GM19467 (cell line): Measurements from ENCODE around the gene XRCC5.
"Not testable (repeated sequence)": the region's sequence is repeated elsewhere in the genome, so short reads cannot be mapped to it uniquely, and the experiment has no call there.

ENCODE experiments used
- ATAC-seq: cut with Tn5 transposase; IDR thresholded peaks from one replicate; pipeline ENCODE4 v1.9.1; 2021; ENCODE audit warnings: mild to moderate bottlenecking, moderate library complexity; ENCODE audit not compliant: unreplicated experiment

Gene XRCC5

DNA sequence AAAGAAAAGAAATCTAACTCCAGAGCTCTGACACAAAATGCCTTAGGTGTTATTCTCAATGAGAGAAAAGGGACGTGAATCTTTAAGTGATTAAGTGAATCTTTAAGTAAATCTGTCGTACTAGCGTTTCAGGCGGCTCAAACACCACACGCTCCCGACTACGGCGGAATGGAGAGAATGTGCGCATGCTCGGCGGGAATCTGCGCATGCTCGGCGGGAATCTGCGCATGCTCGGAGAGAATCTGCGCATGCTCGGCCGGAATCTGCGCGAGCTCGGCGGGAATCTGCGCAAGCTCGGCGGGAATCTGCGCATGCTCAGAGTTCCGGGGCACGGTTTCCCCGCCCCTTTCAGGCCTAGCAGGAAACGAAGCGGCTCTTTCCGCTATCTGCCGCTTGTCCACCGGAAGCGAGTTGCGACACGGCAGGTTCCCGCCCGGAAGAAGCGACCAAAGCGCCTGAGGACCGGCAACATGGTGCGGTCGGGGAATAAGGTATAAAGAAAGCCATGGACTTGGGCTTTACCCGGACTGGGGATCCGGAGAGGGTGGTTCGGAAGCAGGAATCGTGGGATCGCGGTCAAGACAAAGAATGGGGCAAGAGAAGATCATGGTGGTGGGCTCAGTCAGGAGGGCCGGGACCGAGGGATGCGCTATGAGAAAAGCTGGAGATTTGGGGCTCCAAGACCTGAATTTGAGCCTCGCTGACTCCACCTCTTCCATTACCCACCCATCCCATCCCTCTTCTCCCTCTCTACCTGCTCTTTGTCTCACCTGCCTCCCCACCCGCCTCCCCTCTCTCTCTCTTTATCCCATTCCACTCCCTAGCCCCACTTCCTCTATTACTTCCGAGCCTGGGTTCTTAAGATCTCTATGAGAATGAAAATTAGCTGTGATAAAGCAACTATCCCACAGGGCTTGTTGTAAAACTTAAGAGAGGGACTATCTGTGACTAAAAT is at the start of gene XRCC5:
TSS of gene XRCC5 (plus strand) at position 382 of the 955 bp plus-strand sequence. CDS start at position 471, 89 bp downstream.
- ATAC-seq = peak; percentile 65

DNA sequence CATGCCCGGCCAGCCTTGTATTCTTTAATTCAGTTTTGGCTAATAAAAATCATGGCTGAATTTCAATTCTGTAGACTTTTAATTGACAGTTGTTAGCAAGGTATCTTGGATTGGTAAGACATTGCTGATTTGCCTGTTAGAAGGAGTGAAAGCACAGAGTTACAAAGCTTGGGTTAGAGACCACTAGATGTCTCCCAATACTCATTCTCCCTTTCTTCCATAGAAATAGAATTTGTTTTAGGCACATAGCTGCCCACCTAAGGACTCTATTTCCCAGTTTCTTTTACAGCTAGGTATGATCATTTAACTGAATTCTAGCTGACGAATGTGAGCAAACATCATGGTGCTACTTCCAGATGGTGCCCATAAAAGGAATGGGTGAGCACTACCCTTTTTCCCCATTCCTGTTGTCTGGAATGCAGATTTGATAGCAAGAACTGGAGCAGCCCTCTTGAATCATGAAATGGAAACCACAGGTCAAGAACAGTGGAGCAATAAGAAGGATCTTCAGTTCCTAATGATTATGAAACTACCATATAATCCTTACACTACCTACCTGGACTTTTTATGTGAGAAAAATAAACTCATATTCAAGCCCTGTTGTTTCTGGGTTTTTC is 45.0 kb upstream of the XRCC5 start:
- no peak for ATAC-seq

GRCh38 chr2:216064665-216065064 is 44.5 kb upstream of the XRCC5 start:
- ATAC-seq = no peak

- no peak for ATAC-seq
Measured at GRCh38 chr2:216066230-216066629, 42.9 kb upstream of the XRCC5 start.

GRCh38 chr2:216069028-216069427 is 40.1 kb upstream of the XRCC5 start:
- ATAC-seq = no peak

GRCh38 chr2:216070195-216070594 is 39.0 kb upstream of the XRCC5 start:
- ATAC-seq = no peak

DNA sequence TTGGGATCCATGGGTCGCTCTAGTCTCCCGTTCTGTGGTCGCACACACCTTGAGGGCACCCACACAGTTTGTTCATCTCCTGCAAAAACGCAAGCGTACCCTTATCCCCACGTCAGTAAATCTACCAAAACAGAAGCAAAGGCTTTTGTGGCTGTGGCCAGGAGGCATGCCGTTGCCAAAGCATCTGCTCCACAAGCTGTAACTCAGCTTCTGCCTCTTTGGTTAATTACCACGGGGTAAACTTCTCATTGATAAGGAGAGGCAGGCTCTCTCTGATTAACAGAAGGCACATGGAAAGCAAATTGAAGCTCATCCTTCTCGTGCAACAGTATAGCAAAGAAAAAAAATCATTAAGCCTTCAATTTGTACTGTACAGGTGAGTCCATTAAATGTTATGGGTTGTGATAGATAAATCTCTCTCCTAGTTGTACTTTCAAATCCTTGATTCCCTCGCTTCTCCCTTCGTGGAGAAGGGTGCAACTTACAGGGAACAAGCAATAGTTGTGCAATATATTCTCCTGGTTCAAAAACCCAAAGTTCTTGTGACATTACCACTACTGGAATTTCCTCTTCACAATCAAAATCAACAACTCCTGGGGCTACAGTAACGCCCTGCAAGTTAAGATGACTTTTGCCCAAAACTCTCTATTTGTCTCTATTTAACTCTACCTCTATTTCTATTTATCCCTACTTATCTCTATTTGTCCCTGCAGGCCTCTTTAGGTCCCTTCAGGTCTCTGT is 37.9 kb upstream of the XRCC5 start:
- ATAC-seq = no peak

- ATAC-seq = no peak
Measured at GRCh38 chr2:216072473-216072872, 36.7 kb upstream of the XRCC5 start.

DNA sequence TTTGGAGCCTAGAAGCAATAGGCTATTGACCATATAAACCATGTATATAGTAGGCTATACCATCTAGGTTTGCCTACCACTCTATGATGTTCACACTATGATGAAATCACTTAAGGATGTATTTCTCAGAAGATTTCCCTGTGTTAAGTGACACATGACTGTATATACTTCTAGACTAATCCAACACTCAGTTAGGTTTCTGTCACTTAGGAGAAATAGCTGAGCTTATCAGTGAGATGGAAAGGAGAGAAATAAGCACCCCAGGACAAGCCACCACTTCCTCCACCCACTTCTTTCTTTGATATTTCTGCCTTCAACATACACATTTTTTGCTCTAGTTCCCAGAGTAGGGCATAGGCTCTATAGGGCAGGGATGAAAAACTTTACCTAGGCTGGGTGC is 35.4 kb upstream of the XRCC5 start:
- ATAC-seq = no peak

- no peak for ATAC-seq
Measured at GRCh38 chr2:216074380-216074779, 34.8 kb upstream of the XRCC5 start.

GRCh38 chr2:216074794-216075193 is 34.4 kb upstream of the XRCC5 start:
- no peak for ATAC-seq

DNA sequence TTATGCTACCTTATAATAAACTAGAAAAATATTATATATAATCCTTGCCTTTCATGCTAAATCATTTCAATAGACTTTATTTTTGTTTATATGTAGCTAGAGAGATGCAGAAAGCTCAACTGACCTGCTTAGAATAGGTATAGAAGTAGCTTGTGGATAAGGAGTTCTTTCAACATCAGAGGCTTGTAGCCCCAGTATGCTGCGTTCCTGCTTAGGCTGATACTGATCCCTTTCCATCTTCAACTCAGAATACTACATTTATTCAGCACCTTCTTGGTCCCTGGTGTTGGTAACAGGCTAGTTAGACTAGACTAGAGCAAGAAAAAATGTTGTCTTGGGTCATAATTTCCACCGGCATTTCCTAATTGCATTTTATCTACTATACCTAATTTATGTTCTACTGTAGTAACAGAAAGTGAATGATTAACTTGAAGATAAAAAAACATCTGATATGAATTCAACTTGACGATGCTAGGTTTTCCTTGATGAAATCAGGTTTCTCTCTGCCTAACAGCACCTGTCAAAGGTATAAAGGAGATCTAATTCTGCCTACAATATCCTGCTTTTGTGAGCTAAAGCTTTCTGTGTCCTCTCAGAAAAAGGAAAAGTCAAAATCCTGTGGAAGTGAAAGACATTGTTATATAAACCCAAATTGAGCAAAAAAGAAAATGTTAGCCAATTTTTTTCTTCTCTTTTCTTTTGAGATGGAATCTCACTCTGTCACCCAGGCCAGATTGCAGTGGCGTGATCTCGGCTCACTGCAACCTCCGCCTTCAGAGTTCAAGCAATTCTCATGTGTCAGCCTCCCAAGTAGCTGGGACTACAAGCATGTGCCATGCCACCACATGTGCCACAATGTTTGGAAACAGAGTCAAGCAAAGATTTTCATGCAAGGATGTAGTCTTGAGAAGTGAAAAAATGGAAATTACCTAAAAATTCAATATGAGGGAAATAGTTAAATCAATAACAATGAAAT is 33.4 kb upstream of the XRCC5 start:
- ATAC-seq = no peak

- ATAC-seq = no peak
Measured at GRCh38 chr2:216078776-216079175, 30.4 kb upstream of the XRCC5 start.

DNA sequence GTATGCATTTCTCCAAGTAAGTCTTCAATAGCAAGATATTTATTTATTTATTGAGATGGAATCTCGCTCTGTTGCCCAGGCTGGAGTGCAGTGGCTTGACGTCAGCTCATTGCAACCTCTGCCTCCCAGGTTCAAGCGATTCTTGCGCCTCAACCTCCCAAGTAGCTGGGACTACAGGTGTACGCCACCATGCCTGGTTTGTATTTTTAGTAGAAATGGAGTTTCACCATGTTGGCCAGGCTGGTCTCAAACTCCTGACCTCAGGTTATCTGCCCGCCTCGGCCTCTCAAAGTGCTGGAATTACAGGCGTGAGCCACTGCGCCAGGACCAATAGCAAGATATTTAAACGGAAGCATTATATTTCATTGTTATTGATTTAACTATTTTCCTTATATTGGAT is 29.1 kb upstream of the XRCC5 start:
- ATAC-seq = not testable (repeated sequence)

DNA sequence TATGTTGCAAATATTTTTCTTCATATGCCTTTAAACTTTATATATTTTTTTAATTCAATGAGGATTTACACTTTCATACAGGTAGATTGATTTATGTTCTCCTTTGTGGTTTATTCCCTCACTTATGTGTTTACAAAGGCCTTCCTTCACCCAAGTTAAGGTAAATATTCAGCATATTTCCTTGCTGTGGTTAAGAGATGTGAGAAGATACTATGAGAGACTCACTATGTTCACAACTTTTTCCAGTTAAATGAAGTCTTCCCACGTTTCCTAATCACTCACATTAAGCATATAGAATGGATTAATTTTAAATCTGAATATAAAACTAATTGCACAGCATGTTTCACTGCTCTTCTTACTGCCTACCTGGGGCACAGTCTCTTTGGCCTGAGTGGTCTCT is 28.1 kb upstream of the XRCC5 start:
- ATAC-seq = no peak

GRCh38 chr2:216081487-216082116 is 27.5 kb upstream of the XRCC5 start, which contains the start of the genes PECR and TMEM169:
TSS of gene PECR (minus strand) at chr2:216081809. CDS start at chr2:216081741, 68 bp downstream.
TSS of gene TMEM169 (plus strand) at chr2:216081919. CDS start at chr2:216095964, 14,045 bp downstream.
- ATAC-seq = peak; percentile 89

GRCh38 chr2:216082117-216082711 is 26.9 kb upstream of the XRCC5 start:
- no peak for ATAC-seq

DNA sequence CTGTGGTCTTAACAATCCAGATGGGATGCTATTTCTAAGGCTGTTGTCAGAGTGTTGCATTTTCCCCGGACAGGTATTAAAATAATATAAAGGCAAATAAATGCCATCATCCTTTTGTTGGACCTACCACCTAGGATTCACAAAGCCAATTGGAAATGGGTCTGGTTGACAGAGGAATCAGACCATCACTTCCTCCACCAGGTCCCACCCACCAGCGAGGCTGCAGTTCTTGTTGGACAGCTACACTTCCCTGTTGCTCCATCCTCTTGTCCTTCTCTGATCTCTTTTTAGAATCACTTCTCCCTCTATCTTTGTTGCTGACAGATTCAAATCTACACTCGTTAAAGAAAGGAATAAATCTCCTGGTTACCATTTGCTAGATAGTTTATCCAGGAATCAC is 26.3 kb upstream of the XRCC5 start:
- ATAC-seq = no peak
